ENCODE results near the gene TSG101. TPM values are rescaled to one million over a fixed set of nuclear protein-coding genes. Genes with fewer than 3 reads are reported as not detected.
A peak's percentile ranks its signal among the peaks of the same experiment; 100 is the strongest.

TSG101 gene
- total RNA-seq, 1 experiment from 2014 or later, result 117 TPM

GRCh38 chr11:18498039-18498438 lies 28.7 kb downstream of the TSG101 start:
- no peak for DNase-seq (ENCODE audit: low read depth)
- in situ Hi-C loops (cut with HindIII; ENCODE audit: low pct_unique_long_range_greater_than_20kb, low sequenced_read_pairs), result no loop called here

GRCh38 chr11:18495703-18496102 lies 31.0 kb downstream of the TSG101 start:
- no peak for DNase-seq (ENCODE audit: low read depth)
- in situ Hi-C loops (cut with HindIII; ENCODE audit: low pct_unique_long_range_greater_than_20kb, low sequenced_read_pairs), result no loop called here

- in situ Hi-C loops (cut with HindIII; ENCODE audit: low pct_unique_long_range_greater_than_20kb, low sequenced_read_pairs), result no loop called here
- no peak for DNase-seq (ENCODE audit: low read depth)
Observed at GRCh38 chr11:18495271-18495670, 31.5 kb downstream of the TSG101 start.

- no peak for DNase-seq (ENCODE audit: low read depth)
- in situ Hi-C loops (cut with HindIII; ENCODE audit: low pct_unique_long_range_greater_than_20kb, low sequenced_read_pairs), result no loop called here
Observed at GRCh38 chr11:18493310-18493709, 33.4 kb downstream of the TSG101 start.

- in situ Hi-C loops (cut with HindIII; ENCODE audit: low pct_unique_long_range_greater_than_20kb, low sequenced_read_pairs), result no loop called here
- no peak for DNase-seq (ENCODE audit: low read depth)
Observed at GRCh38 chr11:18492888-18493287, 33.9 kb downstream of the TSG101 start.

GRCh38 chr11:18491924-18492323 lies 34.8 kb downstream of the TSG101 start:
- no peak for DNase-seq (ENCODE audit: low read depth)
- in situ Hi-C loops (cut with HindIII; ENCODE audit: low pct_unique_long_range_greater_than_20kb, low sequenced_read_pairs), result no loop called here

- in situ Hi-C loops (cut with HindIII; ENCODE audit: low pct_unique_long_range_greater_than_20kb, low sequenced_read_pairs), result no loop called here
- no peak for DNase-seq (ENCODE audit: low read depth)
Observed at GRCh38 chr11:18490736-18491485, 35.8 kb downstream of the TSG101 start.

GRCh38 chr11:18490319-18490718 lies 36.4 kb downstream of the TSG101 start:
- in situ Hi-C loops (cut with HindIII; ENCODE audit: low pct_unique_long_range_greater_than_20kb, low sequenced_read_pairs), result no loop called here
- no peak for DNase-seq (ENCODE audit: low read depth)

- in situ Hi-C loops (cut with HindIII; ENCODE audit: low pct_unique_long_range_greater_than_20kb, low sequenced_read_pairs), result no loop called here
- no peak for DNase-seq (ENCODE audit: low read depth)
Observed at GRCh38 chr11:18485913-18486528, 40.7 kb downstream of the TSG101 start.

- in situ Hi-C loops (cut with HindIII; ENCODE audit: low pct_unique_long_range_greater_than_20kb, low sequenced_read_pairs), result no loop called here
- DNase-seq (ENCODE audit: low read depth), result no peak
Observed at GRCh38 chr11:18479063-18479462, 47.7 kb downstream of the TSG101 start.

GRCh38 chr11:18472587-18472986 lies 54.2 kb downstream of the TSG101 start:
- no peak for DNase-seq (ENCODE audit: low read depth)
- in situ Hi-C loops (cut with HindIII; ENCODE audit: low pct_unique_long_range_greater_than_20kb, low sequenced_read_pairs), result no loop called here

- in situ Hi-C loops (cut with HindIII; ENCODE audit: low pct_unique_long_range_greater_than_20kb, low sequenced_read_pairs), result no loop called here
Observed at GRCh38 chr11:18471995-18472394, 54.7 kb downstream of the TSG101 start.

GRCh38 chr11:18468961-18469360 lies 57.8 kb downstream of the TSG101 start:
- no peak for DNase-seq (ENCODE audit: low read depth)
- in situ Hi-C loops (cut with HindIII; ENCODE audit: low pct_unique_long_range_greater_than_20kb, low sequenced_read_pairs), result no loop called here

More at GRCh38 chr11:18471995-18472394, 54.7 kb downstream of the TSG101 start:
- DNase-seq (ENCODE audit: low read depth), result no peak

GRCh38 chr11:18468059-18468458 lies 58.7 kb downstream of the TSG101 start:
- in situ Hi-C loops (cut with HindIII; ENCODE audit: low pct_unique_long_range_greater_than_20kb, low sequenced_read_pairs), result no loop called here
- no peak for DNase-seq (ENCODE audit: low read depth)

- in situ Hi-C loops (cut with HindIII; ENCODE audit: low pct_unique_long_range_greater_than_20kb, low sequenced_read_pairs), result no loop called here
- DNase-seq (ENCODE audit: low read depth), result no peak
Observed at GRCh38 chr11:18466402-18466801, 60.3 kb downstream of the TSG101 start.

- in situ Hi-C loops (cut with HindIII; ENCODE audit: low pct_unique_long_range_greater_than_20kb, low sequenced_read_pairs), result no loop called here
- DNase-seq (ENCODE audit: low read depth), result no peak
Observed at GRCh38 chr11:18463439-18463838, 63.3 kb downstream of the TSG101 start.

GRCh38 chr11:18461909-18462308 lies 64.8 kb downstream of the TSG101 start:
- DNase-seq (ENCODE audit: low read depth), result no peak
- in situ Hi-C loops (cut with HindIII; ENCODE audit: low pct_unique_long_range_greater_than_20kb, low sequenced_read_pairs), result no loop called here

GRCh38 chr11:18459634-18460033 lies 67.1 kb downstream of the TSG101 start:
- in situ Hi-C loops (cut with HindIII; ENCODE audit: low pct_unique_long_range_greater_than_20kb, low sequenced_read_pairs), result no loop called here
- no peak for DNase-seq (ENCODE audit: low read depth)

- peak; percentile 27 for DNase-seq (ENCODE audit: low read depth)
- in situ Hi-C loops (cut with HindIII; ENCODE audit: low pct_unique_long_range_greater_than_20kb, low sequenced_read_pairs), result no loop called here
Observed at GRCh38 chr11:18457450-18457849, 69.3 kb downstream of the TSG101 start.
